SKM-1 (cell line): Measurements from ENCODE around the gene EIF2B5.
A peak's percentile ranks its signal among the peaks of the same experiment; 100 is the strongest.
"Not testable (repeated sequence)": the region's sequence is repeated elsewhere in the genome, so short reads cannot be mapped to it uniquely, and the experiment has no call there.

Experiments
- DNase-seq: peaks from one replicate; lab custom pipeline; 2025; ENCODE audit not compliant: unreplicated experiment; lab: John Stamatoyannopoulos, UW

The EIF2B5 gene

GRCh38 chr3:184145751-184146270 lies 10.7 kb downstream of the EIF2B5 start:
- DNase-seq, result no peak

GRCh38 chr3:184148076-184148475 lies 12.9 kb downstream of the EIF2B5 start:
- DNase-seq, result no peak

GRCh38 chr3:184149123-184149522 lies 14.0 kb downstream of the EIF2B5 start:
- DNase-seq, result no peak

DNA sequence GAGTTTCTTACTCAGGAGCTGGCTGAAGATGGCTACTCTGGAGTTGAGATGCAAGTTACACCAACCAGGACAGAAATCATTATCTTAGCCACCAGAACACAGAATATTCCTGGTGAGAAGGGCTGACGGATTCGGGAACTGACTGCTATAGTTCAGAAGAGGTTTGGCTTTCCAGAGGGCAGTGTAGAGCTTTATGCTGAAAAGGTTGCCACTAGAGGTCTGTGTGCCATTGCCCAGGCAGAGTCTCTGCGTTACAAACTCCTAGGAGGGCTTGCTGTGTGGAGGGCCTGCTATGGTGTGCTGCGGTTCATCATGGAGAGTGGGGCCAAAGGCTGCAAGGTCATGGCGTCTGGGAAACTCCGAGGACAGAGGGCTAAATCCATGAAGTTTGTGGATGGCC lies 14.6 kb downstream of the EIF2B5 start:
- DNase-seq, result not testable (repeated sequence)

- DNase-seq, result no peak
These were observed 19.9 kb downstream of the EIF2B5 start, which contains the start of gene DVL3 for GRCh38 chr3:184154885-184155643. DVL3 (plus strand) TSS chr3:184155377; CDS start chr3:184155636, 259 bp downstream.

GRCh38 chr3:184155644-184156521 lies 20.7 kb downstream of the EIF2B5 start:
- DNase-seq, result no peak

- DNase-seq, result no peak
These were observed 21.4 kb downstream of the EIF2B5 start for GRCh38 chr3:184156522-184156955.

GRCh38 chr3:184157206-184157605 lies 22.0 kb downstream of the EIF2B5 start:
- DNase-seq, result no peak

DNA sequence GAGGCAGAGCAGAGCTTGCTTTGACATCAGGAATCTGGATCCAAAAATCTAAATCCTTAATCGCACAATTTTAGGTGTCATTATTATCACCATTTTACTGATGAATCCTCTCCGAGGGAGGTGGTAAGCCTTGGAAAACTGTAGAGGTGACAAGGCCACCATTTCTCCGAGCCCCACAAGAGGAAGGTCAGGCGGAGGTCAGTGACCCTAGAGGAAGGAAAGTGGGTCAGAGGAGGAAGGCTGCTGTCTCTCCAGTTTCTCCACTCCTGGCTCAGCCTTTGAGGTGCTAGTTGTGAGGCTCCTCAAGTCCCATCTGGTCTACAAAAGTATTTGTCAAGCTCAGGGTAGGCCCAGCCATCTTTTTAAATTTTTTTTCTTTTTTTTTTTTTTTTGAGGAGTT lies 23.2 kb downstream of the EIF2B5 start:
- peak; percentile 58 for DNase-seq

DNA sequence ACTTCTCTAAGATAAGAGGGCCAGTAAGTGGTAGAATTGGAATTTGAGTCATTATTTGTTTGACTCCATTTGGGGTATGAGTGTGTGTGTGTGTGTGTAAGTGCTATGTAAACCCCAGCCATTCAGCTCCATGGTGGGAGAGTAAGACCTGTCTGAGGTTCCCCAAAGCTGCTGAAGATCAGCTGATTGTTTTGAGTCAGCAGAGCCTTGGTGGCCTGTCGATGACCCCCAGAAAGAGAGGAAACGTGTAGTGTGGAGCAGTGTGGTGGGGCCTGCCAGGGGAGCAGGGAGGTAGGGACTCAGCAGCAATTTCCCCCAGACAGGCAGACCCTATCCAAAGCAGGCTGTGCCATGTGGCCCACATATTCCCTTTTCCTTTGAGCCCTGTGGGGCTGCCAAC lies 25.3 kb downstream of the EIF2B5 start:
- no peak for DNase-seq

DNA sequence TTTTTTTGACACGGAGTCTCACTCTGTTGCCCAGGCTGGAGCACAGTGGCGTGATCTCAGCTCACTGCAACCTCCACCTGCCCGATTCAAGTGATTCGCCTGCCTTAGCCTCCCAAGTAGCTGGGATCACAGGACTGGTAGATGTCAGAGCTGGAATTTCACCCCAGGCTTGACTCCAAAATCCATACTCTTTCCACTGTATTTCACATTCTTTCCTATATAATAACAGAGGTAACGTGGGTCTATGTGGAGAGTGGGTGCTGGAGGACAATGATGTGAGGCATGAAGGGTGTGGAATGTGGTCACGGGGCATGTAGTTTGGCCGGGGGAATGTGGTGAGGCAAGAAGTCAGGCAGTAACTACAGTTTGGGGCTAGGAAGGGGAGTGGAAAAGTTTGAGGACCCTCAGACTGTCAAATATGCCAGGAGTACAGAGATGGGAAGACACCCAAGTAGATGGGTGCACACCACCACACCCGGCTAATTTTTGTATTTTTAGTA lies 27.5 kb downstream of the EIF2B5 start:
- DNase-seq, result not testable (repeated sequence)

DNA sequence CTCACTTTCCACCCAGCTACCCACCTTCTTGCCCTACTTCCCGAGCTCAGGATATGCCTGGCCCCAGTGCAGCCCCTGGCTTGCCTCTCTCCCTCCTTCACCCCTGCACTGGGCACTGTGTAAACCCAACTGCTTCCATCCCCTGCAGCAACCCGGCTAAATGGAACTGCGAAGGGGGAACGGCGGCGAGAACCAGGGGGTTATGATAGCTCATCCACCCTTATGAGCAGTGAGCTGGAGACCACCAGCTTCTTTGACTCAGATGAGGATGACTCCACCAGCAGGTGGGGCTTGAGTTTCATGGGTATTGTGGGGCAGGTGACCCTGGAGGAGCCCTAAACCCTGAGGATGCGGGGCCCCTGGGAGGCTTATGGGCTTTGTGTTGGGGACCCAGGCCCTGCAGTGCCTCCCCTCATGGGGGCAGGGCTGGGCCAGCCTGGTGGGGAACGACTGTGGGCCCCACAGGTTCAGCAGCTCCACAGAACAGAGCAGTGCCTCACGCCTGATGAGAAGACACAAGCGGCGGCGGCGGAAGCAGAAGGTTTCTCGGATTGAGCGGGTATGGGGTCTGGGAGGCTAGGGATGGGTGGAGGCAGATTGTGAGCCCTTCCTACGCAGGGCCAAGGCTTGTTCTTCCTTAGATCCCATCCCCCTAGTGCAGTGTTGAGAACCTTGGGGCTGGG lies 29.6 kb downstream of the EIF2B5 start:
- DNase-seq, result no peak

DNA sequence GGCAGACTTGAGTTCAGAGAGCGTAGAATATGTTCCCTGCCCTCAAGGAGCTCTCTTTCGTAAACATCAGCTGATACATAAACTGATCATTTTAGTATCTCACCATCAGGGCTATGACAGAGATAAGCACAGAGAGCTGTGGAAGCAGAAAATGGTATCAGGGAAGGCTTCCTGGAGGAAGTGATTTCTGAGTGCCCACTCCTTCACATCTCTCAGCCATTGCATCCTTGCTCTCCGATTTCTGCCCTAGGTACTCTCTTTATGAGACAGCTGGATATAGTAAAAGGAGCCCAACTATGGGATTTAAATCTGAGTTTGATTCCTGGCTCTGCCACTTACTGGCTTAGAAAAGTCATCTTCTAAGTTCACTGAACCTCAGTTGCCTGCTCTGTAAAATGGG lies 30.4 kb downstream of the EIF2B5 start:
- DNase-seq, result no peak

GRCh38 chr3:184166671-184167070 lies 31.5 kb downstream of the EIF2B5 start:
- no peak for DNase-seq

- DNase-seq, result no peak
These were observed 32.6 kb downstream of the EIF2B5 start for GRCh38 chr3:184167786-184168185.

GRCh38 chr3:184168363-184169120 lies 33.4 kb downstream of the EIF2B5 start:
- no peak for DNase-seq

DNA sequence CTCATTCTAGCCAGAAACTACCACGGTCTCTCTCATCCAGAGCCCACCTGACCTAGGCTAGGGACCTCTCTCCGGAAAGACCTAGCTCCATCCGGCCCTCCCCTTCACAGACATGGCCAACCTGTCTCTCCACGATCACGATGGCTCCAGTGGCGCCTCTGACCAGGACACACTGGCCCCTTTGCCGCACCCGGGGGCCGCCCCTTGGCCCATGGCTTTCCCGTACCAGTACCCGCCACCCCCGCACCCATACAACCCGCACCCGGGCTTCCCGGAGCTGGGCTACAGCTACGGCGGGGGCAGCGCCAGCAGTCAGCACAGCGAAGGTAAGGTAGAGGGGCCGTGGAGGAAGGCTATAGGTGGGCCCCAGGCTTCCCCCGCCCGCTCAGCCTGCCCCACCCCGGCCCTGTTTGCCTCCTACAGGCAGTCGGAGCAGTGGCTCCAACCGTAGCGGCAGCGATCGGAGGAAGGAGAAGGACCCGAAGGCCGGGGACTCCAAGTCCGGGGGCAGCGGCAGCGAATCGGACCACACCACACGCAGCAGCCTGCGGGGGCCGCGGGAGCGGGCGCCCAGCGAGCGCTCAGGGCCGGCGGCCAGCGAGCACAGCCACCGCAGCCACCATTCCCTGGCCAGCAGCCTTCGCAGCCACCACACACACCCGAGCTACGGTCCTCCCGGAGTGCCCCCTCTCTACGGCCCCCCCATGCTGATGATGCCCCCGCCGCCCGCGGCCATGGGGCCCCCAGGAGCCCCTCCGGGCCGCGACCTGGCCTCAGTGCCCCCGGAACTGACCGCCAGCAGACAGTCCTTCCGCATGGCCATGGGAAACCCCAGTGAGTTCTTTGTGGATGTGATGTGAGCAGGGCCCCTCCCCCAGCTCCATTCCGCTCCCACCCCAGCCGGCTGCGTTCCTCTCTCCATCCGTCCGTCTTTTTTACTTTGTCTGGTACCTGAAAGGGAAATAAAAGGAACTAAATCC lies 35.0 kb downstream of the EIF2B5 start:
- no peak for DNase-seq

- no peak for DNase-seq
These were observed 36.4 kb downstream of the EIF2B5 start for GRCh38 chr3:184171562-184171961.
